Measurements from ENCODE around the gene CACNA2D3.

The CACNA2D3 gene

DNA sequence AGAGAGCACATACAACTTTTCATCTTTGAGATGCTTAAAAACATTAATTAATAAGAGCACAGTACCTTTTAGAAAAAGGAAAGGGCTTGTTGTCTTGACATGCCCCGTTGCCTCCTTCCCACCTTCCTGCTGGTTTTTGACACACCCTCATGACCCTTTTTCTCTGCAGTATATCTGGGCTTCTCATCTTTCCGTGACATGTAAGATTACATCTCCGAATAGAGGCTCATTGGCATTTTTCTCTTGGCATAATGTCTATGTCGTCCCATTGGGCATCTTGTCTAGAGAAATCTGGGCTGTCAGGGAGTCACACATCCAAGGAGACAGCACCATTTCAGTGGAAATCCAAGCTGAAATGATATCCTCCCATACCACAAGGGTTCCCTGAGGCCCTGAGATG, 741.4 kb downstream of the CACNA2D3 start:
- no peak for TF ChIP-seq PAX5 (IDR thresholded peaks at IDR 0.05; ENCODE audit: insufficient read depth, low read length, severe bottlenecking)
- no peak for TF ChIP-seq POLR2A (IDR thresholded peaks at IDR 0.05; ENCODE audit: low read depth, low read length)
- TF ChIP-seq POU2F2 (IDR thresholded peaks at IDR 0.05; ENCODE audit: low read depth, low read length): no peak
- TF ChIP-seq SPI1 (IDR thresholded peaks at IDR 0.05; ENCODE audit: low read depth, low read length): no peak
- no peak for TF ChIP-seq POLR2AphosphoS5 (IDR thresholded peaks at IDR 0.05; ENCODE audit: low read depth, low read length)
- TF ChIP-seq TAF1 (IDR thresholded peaks at IDR 0.05; ENCODE audit: low read depth, low read length): no peak
- FAIRE-seq (no peak), DNase-seq (ENCODE audit: insufficient read length, low spot score) (no peak)

DNA sequence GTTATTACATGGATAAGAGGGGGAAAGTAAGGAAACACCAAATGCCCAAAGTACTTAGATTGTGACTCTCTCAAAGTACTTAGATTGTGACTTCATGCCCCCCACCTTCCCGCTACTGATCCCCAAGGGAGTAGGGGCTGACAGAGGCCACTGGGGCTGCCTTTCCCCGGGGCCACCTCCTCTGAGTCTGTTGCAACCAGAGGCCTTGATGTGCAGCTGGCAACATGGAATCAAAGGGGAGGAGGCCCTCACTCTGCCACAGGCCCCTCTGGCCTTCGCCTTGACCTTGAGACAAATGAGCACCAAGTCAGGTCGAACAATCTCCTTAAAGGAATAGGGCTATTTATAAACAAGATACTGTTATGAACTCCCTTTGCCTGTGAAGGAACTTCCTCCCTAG, 743.0 kb downstream of the CACNA2D3 start:
- no peak for TF ChIP-seq POLR2A (IDR thresholded peaks at IDR 0.05; ENCODE audit: low read depth, low read length)
- no peak for TF ChIP-seq POLR2AphosphoS5 (IDR thresholded peaks at IDR 0.05; ENCODE audit: low read depth, low read length)
- TF ChIP-seq PAX5 (IDR thresholded peaks at IDR 0.05; ENCODE audit: insufficient read depth, low read length, severe bottlenecking): no peak
- TF ChIP-seq TAF1 (IDR thresholded peaks at IDR 0.05; ENCODE audit: low read depth, low read length): no peak
- no peak for TF ChIP-seq POU2F2 (IDR thresholded peaks at IDR 0.05; ENCODE audit: low read depth, low read length)
- DNase-seq (ENCODE audit: insufficient read length, low spot score) (no peak), FAIRE-seq (no peak)

DNA sequence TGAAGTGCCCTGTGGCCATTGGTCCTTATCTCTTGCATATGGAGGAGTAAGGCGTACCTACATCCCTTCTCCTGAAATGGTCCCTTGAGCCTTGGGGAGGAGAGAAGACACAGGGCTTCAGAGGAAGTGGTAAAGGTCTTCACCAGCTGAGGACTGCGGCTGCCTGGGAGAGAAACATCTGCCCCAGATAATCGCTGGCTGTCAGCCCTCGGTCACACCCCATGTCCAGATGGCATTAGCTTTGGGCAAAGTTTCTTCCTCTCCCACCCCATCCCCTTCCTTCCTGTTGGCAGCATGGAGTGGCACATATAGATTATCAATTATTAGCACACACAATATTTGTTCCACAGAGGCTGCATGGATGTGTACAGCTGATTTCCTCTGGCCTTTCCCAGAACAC, 743.9 kb downstream of the CACNA2D3 start:
- FAIRE-seq: no peak
- no peak for DNase-seq (ENCODE audit: insufficient read length, low spot score)
- TF ChIP-seq PAX5 (IDR thresholded peaks at IDR 0.05; ENCODE audit: insufficient read depth, low read length, severe bottlenecking): no peak
- TF ChIP-seq TAF1 (IDR thresholded peaks at IDR 0.05; ENCODE audit: low read depth, low read length): no peak
- no peak for TF ChIP-seq POU2F2 (IDR thresholded peaks at IDR 0.05; ENCODE audit: low read depth, low read length)
- TF ChIP-seq POLR2AphosphoS5 (IDR thresholded peaks at IDR 0.05; ENCODE audit: low read depth, low read length): no peak
- TF ChIP-seq SPI1 (IDR thresholded peaks at IDR 0.05; ENCODE audit: low read depth, low read length): no peak
- no peak for TF ChIP-seq POLR2A (IDR thresholded peaks at IDR 0.05; ENCODE audit: low read depth, low read length)

DNA sequence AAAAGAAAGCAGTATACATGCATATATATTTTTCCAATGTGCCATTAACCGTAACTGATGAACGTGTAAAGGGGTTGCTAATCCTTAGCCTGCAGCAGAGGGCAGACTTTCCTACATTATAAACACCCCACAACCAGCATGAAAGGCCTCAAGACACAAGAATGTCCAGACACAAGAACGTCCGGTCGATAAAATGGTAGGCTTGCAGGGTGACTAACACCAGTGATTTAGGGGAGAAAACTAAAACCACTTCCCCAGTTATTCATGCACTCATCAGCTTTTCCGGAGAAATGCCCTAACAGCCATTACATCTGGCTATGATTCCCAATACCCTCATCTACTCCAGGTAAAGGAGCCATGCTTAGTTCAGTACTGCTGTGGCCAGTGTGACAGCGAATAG, 748.1 kb downstream of the CACNA2D3 start:
- no peak for TF ChIP-seq POU2F2 (IDR thresholded peaks at IDR 0.05; ENCODE audit: low read depth, low read length)
- TF ChIP-seq POLR2AphosphoS5 (IDR thresholded peaks at IDR 0.05; ENCODE audit: low read depth, low read length): no peak
- no peak for TF ChIP-seq SPI1 (IDR thresholded peaks at IDR 0.05; ENCODE audit: low read depth, low read length)
- no peak for TF ChIP-seq POLR2A (IDR thresholded peaks at IDR 0.05; ENCODE audit: low read depth, low read length)
- TF ChIP-seq TAF1 (IDR thresholded peaks at IDR 0.05; ENCODE audit: low read depth, low read length): no peak
- TF ChIP-seq PAX5 (IDR thresholded peaks at IDR 0.05; ENCODE audit: insufficient read depth, low read length, severe bottlenecking): no peak
- no peak for FAIRE-seq
- no peak for DNase-seq (ENCODE audit: insufficient read length, low spot score)

DNA sequence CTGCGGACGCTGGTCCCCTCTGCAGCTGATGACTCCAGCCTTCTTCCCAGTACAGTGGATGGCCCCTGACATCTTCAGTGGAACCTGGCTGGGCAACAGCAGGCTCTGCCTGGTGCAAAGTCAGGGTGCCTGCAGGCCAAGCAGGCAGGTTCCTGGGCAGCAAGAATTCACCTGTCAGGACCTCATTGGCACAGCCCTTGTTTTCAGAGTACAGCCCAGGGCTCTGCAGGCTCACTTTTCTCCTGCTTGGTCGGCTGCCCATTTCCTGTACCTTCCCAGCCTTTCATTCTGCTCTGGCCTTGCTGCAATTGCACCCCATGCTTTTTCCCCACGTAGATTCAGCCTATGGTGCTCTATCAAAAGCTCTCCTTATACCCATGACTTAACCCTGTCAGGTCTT, 749.5 kb downstream of the CACNA2D3 start:
- FAIRE-seq (no peak), DNase-seq (ENCODE audit: insufficient read length, low spot score) (no peak)
- TF ChIP-seq POLR2AphosphoS5 (IDR thresholded peaks at IDR 0.05; ENCODE audit: low read depth, low read length) (no peak), PAX5 (IDR thresholded peaks at IDR 0.05; ENCODE audit: insufficient read depth, low read length, severe bottlenecking) (no peak), POLR2A (IDR thresholded peaks at IDR 0.05; ENCODE audit: low read depth, low read length) (no peak), TAF1 (IDR thresholded peaks at IDR 0.05; ENCODE audit: low read depth, low read length) (no peak), POU2F2 (IDR thresholded peaks at IDR 0.05; ENCODE audit: low read depth, low read length) (no peak), SPI1 (IDR thresholded peaks at IDR 0.05; ENCODE audit: low read depth, low read length) (no peak)

DNA sequence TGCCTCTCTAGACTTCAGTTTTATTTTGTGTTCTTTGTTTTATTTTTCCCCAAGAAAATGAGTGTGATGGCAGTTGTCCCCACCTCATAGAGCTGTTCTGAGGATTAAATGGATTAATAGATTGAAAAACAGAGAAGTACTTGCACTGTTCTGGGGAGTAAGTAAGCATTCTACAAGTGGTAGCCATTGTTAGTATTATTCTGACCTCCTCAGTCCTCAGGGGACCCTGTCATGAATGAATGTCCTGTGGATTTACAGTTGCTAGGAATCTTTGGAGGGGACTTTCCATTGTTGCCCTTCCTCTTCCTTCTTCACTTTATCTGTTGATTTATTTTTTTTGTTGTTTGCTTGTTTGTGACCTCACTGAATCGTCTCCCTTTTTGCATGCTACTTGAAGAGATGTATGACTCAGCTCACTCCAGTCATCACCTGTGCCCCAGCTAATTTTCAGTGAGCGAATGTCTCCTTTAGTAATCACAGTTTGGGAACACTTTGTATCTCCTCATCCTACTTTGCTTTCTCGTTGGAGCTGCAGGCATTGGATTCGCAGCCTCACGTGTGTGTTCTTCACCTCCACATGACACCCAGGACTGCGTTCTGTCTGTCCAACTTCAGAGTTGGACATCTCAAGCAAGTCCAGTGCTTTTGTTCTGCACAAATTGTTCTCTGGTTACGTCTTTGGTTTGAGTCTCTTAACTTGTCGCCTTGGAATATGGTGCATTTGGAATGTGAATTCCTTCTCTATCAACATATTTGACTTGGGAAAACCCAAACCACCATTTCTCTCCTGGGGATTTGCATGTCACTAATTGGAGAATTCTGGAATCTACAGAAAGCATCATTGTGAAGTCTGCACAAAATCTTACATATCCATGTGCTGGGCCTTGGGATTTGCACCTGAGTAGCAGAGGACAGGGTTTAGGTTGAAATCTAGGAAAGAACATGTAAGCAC, 751.0 kb downstream of the CACNA2D3 start:
- FAIRE-seq (no peak), DNase-seq (ENCODE audit: insufficient read length, low spot score) (no peak)

DNA sequence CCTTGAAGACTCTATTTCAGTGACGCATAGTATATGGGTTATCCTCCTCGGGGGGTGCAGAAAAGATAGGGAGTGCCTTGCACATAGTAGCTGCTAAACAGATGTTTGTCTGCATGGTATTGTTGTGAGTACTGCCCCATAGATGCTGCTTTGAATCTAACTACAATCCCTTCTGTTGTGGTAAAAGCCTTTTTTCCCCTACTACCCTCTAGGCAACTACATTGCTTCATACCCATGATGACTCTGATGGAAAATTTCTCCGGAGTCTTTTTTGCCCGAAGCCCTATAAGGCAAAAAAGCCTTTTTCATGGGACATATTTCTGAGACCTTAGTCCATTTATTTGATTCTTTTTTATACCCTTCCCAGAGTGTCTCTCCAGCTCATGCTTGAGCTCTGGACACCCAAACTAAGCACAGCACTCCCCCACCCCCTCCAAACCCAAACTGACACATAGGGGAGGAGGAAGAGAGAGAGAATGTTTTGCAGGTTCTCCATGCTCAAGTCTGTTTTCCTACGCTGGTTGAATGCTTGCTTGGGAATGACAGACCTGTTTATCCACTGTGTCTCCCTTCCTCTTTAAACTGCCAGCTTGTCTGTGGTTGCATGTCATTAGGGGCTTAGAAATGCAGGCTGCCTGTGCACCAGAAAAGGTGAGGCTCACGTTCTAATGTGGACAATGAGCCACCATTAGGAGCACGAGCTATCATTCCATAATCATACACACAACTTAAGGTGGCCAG, 752.6 kb downstream of the CACNA2D3 start:
- FAIRE-seq: no peak
- no peak for DNase-seq (ENCODE audit: insufficient read length, low spot score)
- TF ChIP-seq POU2F2 (IDR thresholded peaks at IDR 0.05; ENCODE audit: low read depth, low read length) (no peak), PAX5 (IDR thresholded peaks at IDR 0.05; ENCODE audit: insufficient read depth, low read length, severe bottlenecking) (no peak)

More for the DNA sequence above, 751.0 kb downstream of the CACNA2D3 start:
- no peak for TF ChIP-seq POLR2AphosphoS5 (IDR thresholded peaks at IDR 0.05; ENCODE audit: low read depth, low read length)
- TF ChIP-seq TAF1 (IDR thresholded peaks at IDR 0.05; ENCODE audit: low read depth, low read length): no peak
- TF ChIP-seq PAX5 (IDR thresholded peaks at IDR 0.05; ENCODE audit: insufficient read depth, low read length, severe bottlenecking): no peak
- TF ChIP-seq POLR2A (IDR thresholded peaks at IDR 0.05; ENCODE audit: low read depth, low read length): no peak
- TF ChIP-seq SPI1 (IDR thresholded peaks at IDR 0.05; ENCODE audit: low read depth, low read length): no peak
- TF ChIP-seq POU2F2 (IDR thresholded peaks at IDR 0.05; ENCODE audit: low read depth, low read length): no peak

DNA sequence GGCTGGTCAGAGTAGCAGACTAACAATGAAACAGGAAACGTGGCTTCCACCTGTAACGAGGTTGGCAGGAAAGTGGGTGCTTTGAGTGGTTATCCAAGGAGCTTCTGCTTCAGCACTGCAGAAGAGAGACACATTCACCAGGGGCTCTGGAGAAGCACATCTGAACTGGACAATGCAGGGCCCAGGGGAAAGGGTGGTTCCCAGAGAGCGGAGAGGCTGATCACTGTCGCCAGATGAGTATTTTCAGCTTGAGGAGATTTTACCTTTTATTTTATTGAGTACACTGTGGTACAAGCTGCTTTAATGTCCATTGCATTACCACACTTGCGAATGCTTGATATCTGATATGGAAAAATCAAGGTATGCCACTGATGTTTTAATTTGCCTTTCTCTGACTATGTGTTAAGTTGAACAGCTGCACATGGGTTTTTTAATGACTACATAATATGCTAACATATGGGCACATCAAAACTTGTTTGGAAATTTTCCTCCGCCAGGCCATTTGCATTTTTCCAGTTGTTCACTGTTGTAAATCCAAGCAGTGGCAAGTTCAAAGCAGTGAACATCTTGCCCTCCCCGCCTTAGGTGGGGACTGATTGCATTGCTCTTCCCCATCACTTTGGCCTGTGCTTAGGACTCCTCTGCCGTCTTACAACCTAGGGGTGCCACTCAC, 753.4 kb downstream of the CACNA2D3 start:
- FAIRE-seq (no peak), DNase-seq (ENCODE audit: insufficient read length, low spot score) (no peak)

DNA sequence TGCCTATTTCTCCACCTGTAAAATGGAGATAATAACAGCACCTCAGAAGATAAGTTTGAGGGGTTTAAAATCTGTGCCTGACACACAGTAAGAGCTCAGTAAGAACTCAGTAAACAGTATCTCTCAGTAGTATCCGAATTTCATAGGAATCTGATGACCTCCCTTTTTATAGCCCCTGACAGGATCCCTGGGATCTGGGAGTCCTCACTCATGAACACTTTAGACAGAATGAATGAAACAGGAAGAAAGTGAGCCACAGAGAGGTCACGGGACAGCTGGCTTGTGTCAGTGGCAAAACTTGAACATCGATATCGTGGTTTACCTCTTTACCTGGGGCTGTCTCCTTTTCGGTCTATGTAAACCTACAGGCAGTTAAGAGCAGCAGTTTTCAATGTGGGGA, 754.3 kb downstream of the CACNA2D3 start:
- TF ChIP-seq PAX5 (IDR thresholded peaks at IDR 0.05; ENCODE audit: insufficient read depth, low read length, severe bottlenecking) (no peak), POU2F2 (IDR thresholded peaks at IDR 0.05; ENCODE audit: low read depth, low read length) (no peak), TAF1 (IDR thresholded peaks at IDR 0.05; ENCODE audit: low read depth, low read length) (no peak), POLR2AphosphoS5 (IDR thresholded peaks at IDR 0.05; ENCODE audit: low read depth, low read length) (no peak), SPI1 (IDR thresholded peaks at IDR 0.05; ENCODE audit: low read depth, low read length) (no peak), POLR2A (IDR thresholded peaks at IDR 0.05; ENCODE audit: low read depth, low read length) (no peak)
- FAIRE-seq (no peak), DNase-seq (ENCODE audit: insufficient read length, low spot score) (no peak)

More for the DNA sequence above, 753.4 kb downstream of the CACNA2D3 start:
- no peak for TF ChIP-seq POU2F2 (IDR thresholded peaks at IDR 0.05; ENCODE audit: low read depth, low read length)

Data from GM12891 (cell line).